Ectodermal cell (in vitro differentiated cells): ENCODE measurements around the gene GNAL.

Experiments
- H3K27ac ChIP-seq: 2 replicates; pipeline ENCODE4 v1.7.0; 2013; ENCODE audit warnings: mild to moderate bottlenecking, low read depth, low read length; ENCODE audit not compliant: insufficient read depth, poor library complexity, severe bottlenecking
- H3K27me3 ChIP-seq: 2 replicates; pipeline ENCODE4 v1.7.0; 2013; ENCODE audit warnings: mild to moderate bottlenecking, low read length; ENCODE audit not compliant: insufficient read depth, control insufficient read depth, poor library complexity, severe bottlenecking
- H3K36me3 ChIP-seq: one replicate; pipeline ENCODE4 v1.7.0; 2013; ENCODE audit warnings: low read length; ENCODE audit not compliant: control insufficient read depth, insufficient read depth
- H3K4me1 ChIP-seq: one replicate; pipeline ENCODE4 v1.7.0; 2013; ENCODE audit warnings: low read length; ENCODE audit not compliant: control insufficient read depth, insufficient read depth
- H3K4me3 ChIP-seq: 2 replicates; pipeline ENCODE4 v1.7.0; 2013; ENCODE audit warnings: low read depth, low read length, control low read depth; ENCODE audit not compliant: insufficient read depth
- H3K9me3 ChIP-seq: 2 replicates; pipeline ENCODE4 v1.7.0; 2013; ENCODE audit warnings: mild to moderate bottlenecking, low read length, moderate library complexity; ENCODE audit not compliant: control insufficient read depth
- WGBS, 2 experiments: methylation state at CpG; one replicate each; pipeline ENCODE4 v1.1.7; 2013; ENCODE audit warnings: missing lambda C conversion rate in 2 of 2; 5-methylcytosine and 5-hydroxymethylcytosine counted together

GNAL gene

GRCh38 chr18:11719050-11719449, 30.0 kb downstream of the GNAL start:
- Histone ChIP-seq H3K4me3 (no peak overlapping the region), H3K27me3 (no peaks in the 10 kb centered on the region), H3K9me3 (no peaks in the 10 kb centered on the region), H3K36me3 (no peaks in the 10 kb centered on the region), H3K27ac (no peak overlapping the region), H3K4me1 (peaks cover 5% of the 10 kb centered on the region)
- 100% methylated on average over 1 of the region's 2 CpGs for WGBS, 2 experiments

- Histone ChIP-seq H3K27ac (no peak overlapping the region), H3K27me3 (no peaks in the 10 kb centered on the region), H3K4me1 (peaks cover 5% of the 10 kb centered on the region), H3K4me3 (no peak overlapping the region), H3K36me3 (no peaks in the 10 kb centered on the region), H3K9me3 (no peaks in the 10 kb centered on the region)
- 93 to 95% methylated on average over 7 of the region's 7 CpGs for WGBS, 2 experiments
These were observed 30.6 kb downstream of the GNAL start for GRCh38 chr18:11719621-11720020.

GRCh38 chr18:11721720-11722119, 32.7 kb downstream of the GNAL start:
- H3K27me3 ChIP-seq, result no peaks in the 10 kb centered on the region
- H3K4me3 ChIP-seq, result no peak overlapping the region
- H3K9me3 ChIP-seq, result no peaks in the 10 kb centered on the region
- 84 to 100% methylated on average over 2 of the region's 3 CpGs for WGBS, 2 experiments
- H3K36me3 ChIP-seq, result no peaks in the 10 kb centered on the region
- no peak overlapping the region for H3K27ac ChIP-seq
- H3K4me1 ChIP-seq, result peaks cover 5% of the 10 kb centered on the region

DNA sequence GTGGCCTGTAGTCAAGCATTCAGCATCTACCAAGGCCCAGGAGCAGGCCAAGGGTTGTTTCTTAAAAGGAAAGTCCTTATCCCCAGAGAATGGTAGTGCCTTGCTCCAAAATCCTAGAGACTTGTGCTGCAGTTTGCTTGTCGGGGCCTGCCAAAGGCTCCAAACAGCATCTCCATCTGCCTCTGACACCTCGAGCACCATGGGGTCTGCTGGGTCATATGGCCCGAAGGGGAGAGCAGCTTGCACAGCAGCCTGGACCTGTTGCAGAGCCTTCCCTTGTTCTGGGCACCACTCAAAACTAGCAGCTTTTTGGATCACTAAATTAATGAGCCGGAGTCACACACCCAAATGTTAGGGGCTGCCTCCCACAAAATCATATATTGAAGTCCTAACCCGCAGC, 35.7 kb downstream of the GNAL start:
- Histone ChIP-seq H3K36me3 (no peaks in the 10 kb centered on the region), H3K4me3 (no peak overlapping the region), H3K27ac (no peak overlapping the region), H3K4me1 (peaks cover 5% of the 10 kb centered on the region), H3K9me3 (no peaks in the 10 kb centered on the region), H3K27me3 (no peaks in the 10 kb centered on the region)
- WGBS, 2 experiments, result 93 to 95% methylated on average over 5 of the region's 5 CpGs

GRCh38 chr18:11726556-11726955, 37.5 kb downstream of the GNAL start:
- Histone ChIP-seq H3K4me1 (peaks cover 5% of the 10 kb centered on the region), H3K4me3 (no peak overlapping the region), H3K36me3 (no peaks in the 10 kb centered on the region), H3K27me3 (no peaks in the 10 kb centered on the region), H3K27ac (no peak overlapping the region), H3K9me3 (no peaks in the 10 kb centered on the region)
- 91 to 94% methylated on average over 2 of the region's 2 CpGs for WGBS, 2 experiments

- 57 to 60% methylated on average over 1 of the region's 1 CpG for WGBS, 2 experiments
These were observed 39.2 kb downstream of the GNAL start for GRCh38 chr18:11728249-11728648.

GRCh38 chr18:11729556-11729955, 40.5 kb downstream of the GNAL start:
- H3K27ac ChIP-seq, result no peak overlapping the region
- 93 to 96% methylated on average over 5 of the region's 6 CpGs for WGBS, 2 experiments
- H3K27me3 ChIP-seq, result no peaks in the 10 kb centered on the region
- H3K4me3 ChIP-seq, result no peak overlapping the region
- H3K4me1 ChIP-seq, result no peaks in the 10 kb centered on the region
- no peaks in the 10 kb centered on the region for H3K36me3 ChIP-seq
- H3K9me3 ChIP-seq, result no peaks in the 10 kb centered on the region

More at GRCh38 chr18:11728249-11728648, 39.2 kb downstream of the GNAL start:
- H3K4me1 ChIP-seq, result peaks cover 5% of the 10 kb centered on the region
- H3K27ac ChIP-seq, result no peak overlapping the region
- no peaks in the 10 kb centered on the region for H3K27me3 ChIP-seq
- H3K36me3 ChIP-seq, result no peaks in the 10 kb centered on the region
- no peak overlapping the region for H3K4me3 ChIP-seq
- no peaks in the 10 kb centered on the region for H3K9me3 ChIP-seq

DNA sequence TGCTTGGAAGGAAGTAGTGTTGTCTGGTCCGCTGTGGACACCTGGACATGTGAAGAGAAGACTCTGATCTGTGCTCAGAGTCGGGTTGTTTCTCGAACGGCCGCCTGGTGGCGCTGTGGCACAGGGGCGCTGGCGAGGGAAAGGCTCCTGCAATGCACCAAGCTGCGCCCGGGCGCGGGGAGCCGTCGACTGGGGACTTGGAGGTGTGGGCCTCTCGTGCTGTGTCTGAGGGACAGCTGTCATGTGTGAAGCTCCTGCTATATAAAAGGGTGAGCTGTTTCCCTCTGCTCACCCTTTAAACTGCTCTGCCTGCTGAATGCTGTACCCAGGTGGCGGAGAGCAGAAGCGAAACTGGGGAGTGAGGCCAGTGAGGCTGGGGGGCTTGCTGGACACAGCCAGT, 44.0 kb downstream of the GNAL start:
- Histone ChIP-seq H3K27me3 (no peaks in the 10 kb centered on the region), H3K36me3 (no peaks in the 10 kb centered on the region), H3K9me3 (no peaks in the 10 kb centered on the region), H3K4me3 (no peak overlapping the region), H3K27ac (no peak overlapping the region), H3K4me1 (no peaks in the 10 kb centered on the region)
- 17 to 19% methylated on average over 17 of the region's 17 CpGs for WGBS, 2 experiments

GRCh38 chr18:11736656-11737055, 47.6 kb downstream of the GNAL start:
- no peaks in the 10 kb centered on the region for H3K36me3 ChIP-seq
- no peak overlapping the region for H3K27ac ChIP-seq
- H3K4me3 ChIP-seq, result no peak overlapping the region
- no peaks in the 10 kb centered on the region for H3K9me3 ChIP-seq
- WGBS, 2 experiments, result 88 to 92% methylated on average over 1 of the region's 1 CpG
- H3K4me1 ChIP-seq, result no peaks in the 10 kb centered on the region
- no peaks in the 10 kb centered on the region for H3K27me3 ChIP-seq

- 86 to 88% methylated on average over 7 of the region's 7 CpGs for WGBS, 2 experiments
These were observed 50.8 kb downstream of the GNAL start for GRCh38 chr18:11739893-11740292.

DNA sequence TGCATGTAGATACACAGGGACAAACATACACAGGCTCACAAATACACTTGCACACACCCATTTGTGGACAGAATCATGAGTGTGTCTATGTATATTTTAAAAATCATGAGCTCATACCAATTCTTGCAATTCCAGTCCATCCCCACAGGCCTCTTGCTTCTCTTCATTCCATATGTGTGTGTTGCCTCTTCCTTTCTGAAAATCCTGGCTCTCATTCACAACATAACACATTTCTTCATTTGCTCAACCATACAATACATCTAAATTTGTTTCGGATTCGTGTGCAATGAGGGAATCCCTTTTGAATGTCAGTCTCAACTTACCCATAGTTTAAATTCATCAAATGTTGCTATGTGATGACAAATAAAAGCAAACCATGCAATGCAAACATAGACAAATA, 51.4 kb downstream of the GNAL start:
- no peaks in the 10 kb centered on the region for H3K36me3 ChIP-seq
- WGBS, 2 experiments, result 91 to 100% methylated on average over 2 of the region's 2 CpGs
- H3K27me3 ChIP-seq, result no peaks in the 10 kb centered on the region
- H3K4me3 ChIP-seq, result no peak overlapping the region
- H3K27ac ChIP-seq, result no peak overlapping the region
- no peaks in the 10 kb centered on the region for H3K9me3 ChIP-seq
- H3K4me1 ChIP-seq, result no peaks in the 10 kb centered on the region

More at GRCh38 chr18:11739893-11740292, 50.8 kb downstream of the GNAL start:
- no peaks in the 10 kb centered on the region for H3K4me1 ChIP-seq
- no peaks in the 10 kb centered on the region for H3K9me3 ChIP-seq
- H3K27me3 ChIP-seq, result no peaks in the 10 kb centered on the region
- H3K27ac ChIP-seq, result no peak overlapping the region
- no peaks in the 10 kb centered on the region for H3K36me3 ChIP-seq
- no peak overlapping the region for H3K4me3 ChIP-seq
